GM12878 (cell line): ENCODE results near the gene USP37. TPM values are rescaled to one million over a fixed set of nuclear protein-coding genes. Genes with fewer than 3 reads are reported as not detected.

Experiments used
- BRCA1 ChIP-seq: IDR thresholded peaks from 2 replicates; pipeline ENCODE4 v1.6.1; 2011; ENCODE audit warnings: low read depth, low read length, improper control_type of control experiment
- STAT1 ChIP-seq: fragments of 450-650 bp; conservative IDR thresholded peaks from 2 replicates; pipeline ENCODE4 v1.6.1; 2014; ENCODE audit warnings: antibody characterized with exemption, mild to moderate bottlenecking
- polyA plus RNA-seq, 11 experiments: library from polyadenylated mRNA; depleted of rRNA in 4 of 11; unstranded in 6 of 11; stranded (reverse) in 5 of 11; fragments of >200 nt; fragmentation: Nextera tagmentation in 4 of 11; fragmentation: Illumina TruSeq in 1 of 11; extraction: Ambion mirVana in 4 of 11; extraction: Trizol in 1 of 11; gene quantifications; 1 replicate in 1 of 11; 2 replicates in 10 of 11; pipeline versions ENCODE4 v1.2.1 to v1.2.3, GENCODE V29; 2011 to 2016; ENCODE audit warnings: inconsistent platforms in 2 of 11, missing spikeins in 2 of 11, low read depth in 1 of 11
- total RNA-seq, 4 experiments: library from RNA; depleted of rRNA in 3 of 4; stranded (reverse); fragments of >200 nt in 3 of 4; fragmentation: Illumina TruSeq in 1 of 4; extraction: Trizol in 1 of 4; gene quantifications; 2 replicates each; pipeline versions ENCODE4 v1.2.1 to v1.2.3, GENCODE V29; 2013 to 2021
- TF ChIP-seq, protein P1 (sequence below): IDR thresholded peaks from 2 replicates; pipeline ENCODE4 v1.6.1; 2012; ENCODE audit warnings: improper control_type of control experiment, low read depth, low read length; ENCODE audit not compliant: insufficient replicate concordance
- TF ChIP-seq, protein P2 (sequence below): fragments of 450-650 bp; IDR thresholded peaks from 2 replicates; pipeline ENCODE4 v1.6.1; 2017; ENCODE audit warnings: mild to moderate bottlenecking
- TF ChIP-seq, protein P3 (sequence below): IDR thresholded peaks from 2 replicates; pipeline ENCODE4 v1.6.1; 2012; ENCODE audit warnings: low read length, inconsistent platforms
- TF ChIP-seq, protein P4 (sequence below): IDR thresholded peaks from 2 replicates; pipeline ENCODE4 v1.6.1; 2011; ENCODE audit warnings: low read depth, mild to moderate bottlenecking, low read length, moderate library complexity, borderline replicate concordance; ENCODE audit errors: extremely low read depth
- TF ChIP-seq, protein P5 (sequence below): fragments of 450-650 bp; IDR thresholded peaks from 2 replicates; pipeline ENCODE4 v1.6.1; 2017; ENCODE audit warnings: mild to moderate bottlenecking, low read depth, inconsistent platforms; ENCODE audit not compliant: poor library complexity, severe bottlenecking
- TF ChIP-seq, protein P6 (sequence below): IDR thresholded peaks from 2 replicates; pipeline ENCODE4 v1.6.1; 2011; ENCODE audit warnings: low read depth, low read length, improper control_type of control experiment, borderline replicate concordance

Gene USP37
- total and polyA plus RNA-seq, 10 of the 15 experiments (the other 5 are each of a cell fraction or from before 2014, with no cell fraction given) = 2.8 to 16.0 (median 10.4) TPM

DNA sequence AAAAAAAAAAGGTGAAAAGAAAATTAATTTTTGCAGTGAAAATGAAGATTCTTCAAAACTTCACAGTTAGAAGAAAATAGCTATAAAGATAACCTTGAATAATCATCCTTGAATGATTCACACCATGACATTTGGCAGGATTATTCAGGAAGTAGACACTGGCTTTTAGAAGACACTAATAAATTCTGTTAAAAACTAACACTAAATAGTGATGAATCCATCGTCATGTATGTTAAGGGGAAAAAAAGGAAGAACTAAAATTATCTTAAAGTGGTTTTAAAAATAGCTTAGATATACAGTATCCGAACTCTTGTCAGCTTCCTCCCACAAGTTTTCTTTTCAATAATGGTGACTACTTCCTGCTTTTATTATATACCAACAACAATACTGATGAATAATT is 10.2 kb downstream of the USP37 start (continued):
- TF ChIP-seq, protein P1, sequence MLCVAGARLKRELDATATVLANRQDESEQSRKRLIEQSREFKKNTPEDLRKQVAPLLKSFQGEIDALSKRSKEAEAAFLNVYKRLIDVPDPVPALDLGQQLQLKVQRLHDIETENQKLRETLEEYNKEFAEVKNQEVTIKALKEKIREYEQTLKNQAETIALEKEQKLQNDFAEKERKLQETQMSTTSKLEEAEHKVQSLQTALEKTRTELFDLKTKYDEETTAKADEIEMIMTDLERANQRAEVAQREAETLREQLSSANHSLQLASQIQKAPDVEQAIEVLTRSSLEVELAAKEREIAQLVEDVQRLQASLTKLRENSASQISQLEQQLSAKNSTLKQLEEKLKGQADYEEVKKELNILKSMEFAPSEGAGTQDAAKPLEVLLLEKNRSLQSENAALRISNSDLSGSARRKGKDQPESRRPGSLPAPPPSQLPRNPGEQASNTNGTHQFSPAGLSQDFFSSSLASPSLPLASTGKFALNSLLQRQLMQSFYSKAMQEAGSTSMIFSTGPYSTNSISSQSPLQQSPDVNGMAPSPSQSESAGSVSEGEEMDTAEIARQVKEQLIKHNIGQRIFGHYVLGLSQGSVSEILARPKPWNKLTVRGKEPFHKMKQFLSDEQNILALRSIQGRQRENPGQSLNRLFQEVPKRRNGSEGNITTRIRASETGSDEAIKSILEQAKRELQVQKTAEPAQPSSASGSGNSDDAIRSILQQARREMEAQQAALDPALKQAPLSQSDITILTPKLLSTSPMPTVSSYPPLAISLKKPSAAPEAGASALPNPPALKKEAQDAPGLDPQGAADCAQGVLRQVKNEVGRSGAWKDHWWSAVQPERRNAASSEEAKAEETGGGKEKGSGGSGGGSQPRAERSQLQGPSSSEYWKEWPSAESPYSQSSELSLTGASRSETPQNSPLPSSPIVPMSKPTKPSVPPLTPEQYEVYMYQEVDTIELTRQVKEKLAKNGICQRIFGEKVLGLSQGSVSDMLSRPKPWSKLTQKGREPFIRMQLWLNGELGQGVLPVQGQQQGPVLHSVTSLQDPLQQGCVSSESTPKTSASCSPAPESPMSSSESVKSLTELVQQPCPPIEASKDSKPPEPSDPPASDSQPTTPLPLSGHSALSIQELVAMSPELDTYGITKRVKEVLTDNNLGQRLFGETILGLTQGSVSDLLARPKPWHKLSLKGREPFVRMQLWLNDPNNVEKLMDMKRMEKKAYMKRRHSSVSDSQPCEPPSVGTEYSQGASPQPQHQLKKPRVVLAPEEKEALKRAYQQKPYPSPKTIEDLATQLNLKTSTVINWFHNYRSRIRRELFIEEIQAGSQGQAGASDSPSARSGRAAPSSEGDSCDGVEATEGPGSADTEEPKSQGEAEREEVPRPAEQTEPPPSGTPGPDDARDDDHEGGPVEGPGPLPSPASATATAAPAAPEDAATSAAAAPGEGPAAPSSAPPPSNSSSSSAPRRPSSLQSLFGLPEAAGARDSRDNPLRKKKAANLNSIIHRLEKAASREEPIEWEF = no peak
- TF ChIP-seq, protein P2, sequence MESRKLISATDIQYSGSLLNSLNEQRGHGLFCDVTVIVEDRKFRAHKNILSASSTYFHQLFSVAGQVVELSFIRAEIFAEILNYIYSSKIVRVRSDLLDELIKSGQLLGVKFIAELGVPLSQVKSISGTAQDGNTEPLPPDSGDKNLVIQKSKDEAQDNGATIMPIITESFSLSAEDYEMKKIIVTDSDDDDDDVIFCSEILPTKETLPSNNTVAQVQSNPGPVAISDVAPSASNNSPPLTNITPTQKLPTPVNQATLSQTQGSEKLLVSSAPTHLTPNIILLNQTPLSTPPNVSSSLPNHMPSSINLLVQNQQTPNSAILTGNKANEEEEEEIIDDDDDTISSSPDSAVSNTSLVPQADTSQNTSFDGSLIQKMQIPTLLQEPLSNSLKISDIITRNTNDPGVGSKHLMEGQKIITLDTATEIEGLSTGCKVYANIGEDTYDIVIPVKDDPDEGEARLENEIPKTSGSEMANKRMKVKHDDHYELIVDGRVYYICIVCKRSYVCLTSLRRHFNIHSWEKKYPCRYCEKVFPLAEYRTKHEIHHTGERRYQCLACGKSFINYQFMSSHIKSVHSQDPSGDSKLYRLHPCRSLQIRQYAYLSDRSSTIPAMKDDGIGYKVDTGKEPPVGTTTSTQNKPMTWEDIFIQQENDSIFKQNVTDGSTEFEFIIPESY = no peak
- no peak for TF ChIP-seq STAT1
- TF ChIP-seq, protein P3, sequence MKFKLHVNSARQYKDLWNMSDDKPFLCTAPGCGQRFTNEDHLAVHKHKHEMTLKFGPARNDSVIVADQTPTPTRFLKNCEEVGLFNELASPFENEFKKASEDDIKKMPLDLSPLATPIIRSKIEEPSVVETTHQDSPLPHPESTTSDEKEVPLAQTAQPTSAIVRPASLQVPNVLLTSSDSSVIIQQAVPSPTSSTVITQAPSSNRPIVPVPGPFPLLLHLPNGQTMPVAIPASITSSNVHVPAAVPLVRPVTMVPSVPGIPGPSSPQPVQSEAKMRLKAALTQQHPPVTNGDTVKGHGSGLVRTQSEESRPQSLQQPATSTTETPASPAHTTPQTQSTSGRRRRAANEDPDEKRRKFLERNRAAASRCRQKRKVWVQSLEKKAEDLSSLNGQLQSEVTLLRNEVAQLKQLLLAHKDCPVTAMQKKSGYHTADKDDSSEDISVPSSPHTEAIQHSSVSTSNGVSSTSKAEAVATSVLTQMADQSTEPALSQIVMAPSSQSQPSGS = no peak
- TF ChIP-seq BRCA1 = no peak
- TF ChIP-seq, protein P4, sequence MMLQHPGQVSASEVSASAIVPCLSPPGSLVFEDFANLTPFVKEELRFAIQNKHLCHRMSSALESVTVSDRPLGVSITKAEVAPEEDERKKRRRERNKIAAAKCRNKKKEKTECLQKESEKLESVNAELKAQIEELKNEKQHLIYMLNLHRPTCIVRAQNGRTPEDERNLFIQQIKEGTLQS = no peak
- TF ChIP-seq, protein P5, sequence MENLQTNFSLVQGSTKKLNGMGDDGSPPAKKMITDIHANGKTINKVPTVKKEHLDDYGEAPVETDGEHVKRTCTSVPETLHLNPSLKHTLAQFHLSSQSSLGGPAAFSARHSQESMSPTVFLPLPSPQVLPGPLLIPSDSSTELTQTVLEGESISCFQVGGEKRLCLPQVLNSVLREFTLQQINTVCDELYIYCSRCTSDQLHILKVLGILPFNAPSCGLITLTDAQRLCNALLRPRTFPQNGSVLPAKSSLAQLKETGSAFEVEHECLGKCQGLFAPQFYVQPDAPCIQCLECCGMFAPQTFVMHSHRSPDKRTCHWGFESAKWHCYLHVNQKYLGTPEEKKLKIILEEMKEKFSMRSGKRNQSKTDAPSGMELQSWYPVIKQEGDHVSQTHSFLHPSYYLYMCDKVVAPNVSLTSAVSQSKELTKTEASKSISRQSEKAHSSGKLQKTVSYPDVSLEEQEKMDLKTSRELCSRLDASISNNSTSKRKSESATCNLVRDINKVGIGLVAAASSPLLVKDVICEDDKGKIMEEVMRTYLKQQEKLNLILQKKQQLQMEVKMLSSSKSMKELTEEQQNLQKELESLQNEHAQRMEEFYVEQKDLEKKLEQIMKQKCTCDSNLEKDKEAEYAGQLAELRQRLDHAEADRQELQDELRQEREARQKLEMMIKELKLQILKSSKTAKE = no peak
- TF ChIP-seq, protein P6, sequence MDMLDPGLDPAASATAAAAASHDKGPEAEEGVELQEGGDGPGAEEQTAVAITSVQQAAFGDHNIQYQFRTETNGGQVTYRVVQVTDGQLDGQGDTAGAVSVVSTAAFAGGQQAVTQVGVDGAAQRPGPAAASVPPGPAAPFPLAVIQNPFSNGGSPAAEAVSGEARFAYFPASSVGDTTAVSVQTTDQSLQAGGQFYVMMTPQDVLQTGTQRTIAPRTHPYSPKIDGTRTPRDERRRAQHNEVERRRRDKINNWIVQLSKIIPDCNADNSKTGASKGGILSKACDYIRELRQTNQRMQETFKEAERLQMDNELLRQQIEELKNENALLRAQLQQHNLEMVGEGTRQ = no peak
